IPS-18c (cell line): ENCODE data around the gene KRTAP10-7.
"Not testable (repeated sequence)": the region's sequence is repeated elsewhere in the genome, so short reads cannot be mapped to it uniquely, and the experiment has no call there.

Experiments used
- H3K4me3 ChIP-seq: 2 replicates; pipeline ENCODE4 v1.7.0; 2013; ENCODE audit warnings: low read depth, mild to moderate bottlenecking, low read length, moderate library complexity; ENCODE audit not compliant: insufficient read depth
- H3K9me3 ChIP-seq: one replicate; pipeline ENCODE4 v1.6.1; 2013; ENCODE audit warnings: mild to moderate bottlenecking, low read length, moderate library complexity; ENCODE audit not compliant: control insufficient read depth, insufficient read depth

Gene KRTAP10-7

DNA sequence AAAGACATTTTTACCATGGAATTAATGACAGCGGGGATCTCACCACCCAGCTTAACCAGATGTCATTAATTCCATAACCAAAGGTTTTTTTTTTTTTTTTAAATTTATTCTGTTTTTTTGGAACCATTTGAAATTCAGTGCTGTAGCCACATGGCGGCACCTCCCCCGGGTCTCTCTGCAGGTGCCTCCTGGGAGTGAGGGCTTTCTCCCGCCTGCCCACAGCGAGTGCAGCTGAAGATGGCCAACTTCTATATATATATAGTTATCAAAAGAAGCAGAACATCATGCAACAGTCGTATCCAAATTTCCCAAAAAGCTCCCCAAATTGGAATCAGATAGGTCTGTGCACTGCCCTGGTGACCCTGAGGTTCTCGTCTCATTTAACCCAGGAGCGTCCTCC is 15.1 kb downstream of the KRTAP10-7 start:
- Histone ChIP-seq H3K4me3 (no peak overlapping the region), H3K9me3 (peaks cover 5% of the 10 kb centered on the region)

DNA sequence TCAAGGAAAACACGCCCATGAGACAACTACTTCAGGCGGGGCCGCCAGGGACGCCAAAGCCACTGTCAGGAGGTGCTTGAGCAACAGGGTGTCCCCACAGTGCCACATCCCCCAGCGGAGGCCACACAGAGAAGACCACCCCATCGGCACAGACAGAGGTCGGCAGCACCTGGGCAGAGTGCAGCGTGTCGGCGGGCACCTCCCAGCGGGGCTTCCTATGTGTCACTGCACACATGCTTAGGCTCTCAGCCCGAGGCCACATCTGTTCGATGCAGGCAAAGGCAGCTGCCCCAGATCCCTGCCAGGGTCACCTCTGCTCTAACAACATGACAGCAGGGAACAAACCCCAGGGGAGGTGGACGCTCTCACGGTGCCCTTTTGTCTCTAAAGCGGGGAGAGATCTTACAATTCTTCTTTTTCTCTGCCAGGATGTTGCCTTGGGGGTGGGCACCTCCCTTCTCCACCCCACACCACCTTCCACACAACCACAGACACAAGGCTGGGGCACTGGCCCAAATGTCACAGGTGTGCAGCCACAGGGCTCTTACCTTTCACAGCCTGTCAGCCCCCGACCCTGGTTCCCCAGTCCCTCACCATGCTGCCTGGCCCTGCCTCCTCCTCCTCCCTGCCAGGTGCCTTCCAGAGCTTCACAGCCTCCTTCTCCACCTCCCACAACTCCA is 15.7 kb downstream of the KRTAP10-7 start:
- no peak overlapping the region for H3K4me3 ChIP-seq
- no peaks in the 10 kb centered on the region for H3K9me3 ChIP-seq

DNA sequence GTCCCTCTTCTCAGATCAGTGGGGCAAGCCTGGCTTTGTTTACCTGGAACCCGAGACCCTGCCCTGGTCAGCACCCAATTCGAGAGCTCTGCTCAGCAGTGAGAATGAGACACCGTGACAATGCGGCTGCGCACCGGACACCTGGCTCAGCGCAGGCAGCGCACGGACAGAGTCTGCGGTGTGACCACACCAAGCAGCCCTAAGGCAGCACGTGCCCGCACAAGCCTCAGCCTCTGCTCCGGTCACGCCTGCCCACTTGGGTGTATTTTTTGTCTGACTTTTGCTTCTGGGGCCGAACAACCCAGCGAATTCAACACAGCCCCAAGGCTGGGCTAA is 16.2 kb downstream of the KRTAP10-7 start:
- Histone ChIP-seq H3K4me3 (no peak overlapping the region), H3K9me3 (no peaks in the 10 kb centered on the region)

DNA sequence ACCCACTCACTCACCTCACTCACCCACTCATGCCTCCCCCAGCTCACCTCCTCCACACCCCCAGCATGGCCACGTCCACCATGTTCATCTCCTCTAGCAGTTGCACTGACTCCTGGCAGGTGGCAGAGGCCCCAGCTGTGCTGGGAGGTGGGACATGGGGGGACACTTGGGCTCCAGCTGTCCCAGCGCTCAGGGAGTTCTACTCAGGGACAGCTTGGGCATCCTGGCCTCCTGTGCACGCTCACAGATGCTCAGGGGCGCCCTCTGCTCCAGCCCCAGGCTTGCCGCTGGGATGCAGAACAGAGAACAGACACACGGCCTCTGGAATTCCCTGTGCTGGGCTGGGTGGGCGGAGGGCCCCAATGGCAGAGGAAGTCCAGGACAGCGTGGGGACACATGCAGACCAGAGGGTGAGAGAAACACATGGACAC is 16.7 kb downstream of the KRTAP10-7 start:
- H3K9me3 ChIP-seq: peaks cover 3% of the 10 kb centered on the region
- H3K4me3 ChIP-seq: no peak overlapping the region

DNA sequence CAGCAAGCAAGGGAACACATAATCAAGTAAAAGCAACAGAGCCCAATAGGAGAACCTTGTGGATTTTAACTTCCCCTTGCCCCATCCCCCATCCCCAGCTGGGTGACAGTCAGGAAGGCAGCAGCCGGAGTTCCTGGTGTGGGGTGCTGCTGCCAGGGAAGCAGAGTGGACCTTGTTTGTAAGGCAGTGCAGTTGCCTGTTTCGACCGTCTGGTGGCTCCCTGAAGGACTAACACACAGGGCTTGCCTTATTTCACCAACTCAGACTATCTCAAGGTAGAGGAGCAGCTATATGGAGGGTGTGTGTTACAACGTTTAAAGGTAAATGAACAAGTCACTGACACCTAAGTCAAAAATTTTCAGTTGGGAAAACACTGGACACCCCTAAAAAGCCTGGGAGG is 18.1 kb downstream of the KRTAP10-7 start:
- peaks cover 7% of the 10 kb centered on the region for H3K9me3 ChIP-seq
- no peak overlapping the region for H3K4me3 ChIP-seq

DNA sequence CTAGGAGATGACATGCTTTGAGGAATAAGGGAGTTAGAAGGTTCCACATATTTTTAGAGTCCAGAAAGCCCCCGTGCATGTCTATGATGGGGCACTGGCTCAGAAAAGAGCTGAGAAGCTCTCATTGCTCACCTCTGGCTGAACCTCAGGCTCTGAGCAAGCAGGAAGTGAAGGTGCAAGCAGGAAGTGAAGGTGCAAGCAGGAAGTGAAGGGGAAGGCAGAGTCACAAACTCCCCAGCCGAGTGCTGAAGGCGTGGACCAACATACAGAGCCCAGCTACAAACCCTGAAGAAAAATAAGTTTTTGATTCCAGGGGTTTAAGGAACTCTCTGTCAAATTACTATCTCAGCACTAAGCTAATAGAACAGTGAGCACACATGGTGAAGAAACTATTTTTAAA is 18.5 kb downstream of the KRTAP10-7 start:
- no peak overlapping the region for H3K4me3 ChIP-seq
- peaks cover 7% of the 10 kb centered on the region for H3K9me3 ChIP-seq

DNA sequence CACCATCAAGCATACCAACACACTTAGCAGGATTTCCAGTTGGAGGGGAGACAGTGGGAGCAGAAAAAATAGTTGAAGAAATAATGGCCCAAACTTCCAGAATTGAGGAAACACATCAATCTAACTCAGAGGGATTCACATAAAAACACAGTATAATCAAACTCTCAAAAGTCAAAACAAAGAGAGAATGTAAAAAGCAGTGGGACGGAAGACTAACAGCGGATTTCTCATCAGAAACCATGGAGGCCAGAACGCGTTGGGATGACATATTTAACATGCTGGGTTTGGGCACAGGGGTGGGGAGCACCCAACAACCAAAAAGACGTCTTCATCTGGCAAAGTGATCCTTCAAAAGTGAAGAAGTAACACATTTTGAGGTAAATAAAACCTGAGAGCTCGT is 19.5 kb downstream of the KRTAP10-7 start:
- Histone ChIP-seq H3K4me3 (no peak overlapping the region), H3K9me3 (peaks cover 7% of the 10 kb centered on the region)

DNA sequence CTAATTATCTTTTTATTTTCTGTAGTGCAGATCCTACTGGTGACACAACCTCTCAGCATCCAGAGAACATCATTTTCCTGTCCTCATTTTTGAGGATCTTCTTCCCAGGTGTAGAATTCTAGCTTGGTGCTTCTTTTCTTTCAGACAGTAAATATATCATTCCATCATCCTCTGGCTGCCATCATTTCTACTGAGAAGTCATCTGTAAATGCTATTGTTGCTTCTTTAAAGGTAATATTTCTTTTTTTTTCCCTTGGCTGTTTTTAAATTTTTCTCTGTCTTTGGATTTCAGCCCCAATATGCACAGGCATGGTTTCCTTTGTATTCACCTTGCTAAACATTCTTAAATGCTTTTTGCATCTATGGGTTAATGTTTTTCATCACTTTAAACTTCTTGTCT is 23.2 kb downstream of the KRTAP10-7 start:
- H3K9me3 ChIP-seq: peaks cover 7% of the 10 kb centered on the region
- no peak overlapping the region for H3K4me3 ChIP-seq

DNA sequence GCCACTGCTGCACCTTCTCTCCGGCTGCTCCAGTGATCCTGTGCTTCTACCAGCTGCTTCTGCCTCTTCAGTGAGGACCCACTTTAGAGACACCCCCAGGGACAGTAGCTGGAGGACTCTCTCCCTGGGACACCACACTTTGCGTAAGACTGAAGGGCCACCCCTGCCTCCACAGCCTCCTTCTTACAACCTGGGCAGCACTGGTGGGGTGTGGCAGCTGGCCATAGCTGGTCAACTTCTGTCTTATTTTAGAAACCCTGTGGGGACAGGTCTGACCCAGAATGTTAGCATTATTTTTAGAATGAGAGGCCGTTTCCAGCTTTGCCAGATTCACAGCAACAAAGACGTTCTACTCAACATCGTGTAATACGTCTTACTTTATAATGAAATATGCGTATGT is 25.4 kb downstream of the KRTAP10-7 start:
- H3K9me3 ChIP-seq: peaks cover 9% of the 10 kb centered on the region

DNA sequence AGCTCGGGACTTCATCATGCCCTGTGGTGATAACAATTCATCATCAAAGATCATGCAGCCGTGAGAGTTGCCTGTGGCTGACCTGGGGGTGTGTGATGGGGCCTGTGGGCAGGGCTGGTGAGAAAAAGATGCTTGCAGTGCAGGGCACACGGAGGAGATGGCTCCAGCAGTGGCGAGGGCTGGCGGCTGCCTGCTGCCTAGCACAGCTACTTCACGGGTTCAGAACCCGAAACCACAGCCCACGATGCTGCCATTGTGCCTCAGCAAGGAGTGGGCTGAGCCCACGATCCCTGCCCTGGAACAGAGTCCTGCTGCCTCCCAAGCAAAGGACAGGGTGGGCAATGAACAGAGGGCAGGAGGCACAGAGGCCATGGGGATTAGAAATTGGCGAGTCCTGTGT is 25.9 kb downstream of the KRTAP10-7 start:
- peaks cover 9% of the 10 kb centered on the region for H3K9me3 ChIP-seq
- H3K4me3 ChIP-seq: no peak overlapping the region

More for the DNA sequence above, 25.4 kb downstream of the KRTAP10-7 start:
- no peak overlapping the region for H3K4me3 ChIP-seq

DNA sequence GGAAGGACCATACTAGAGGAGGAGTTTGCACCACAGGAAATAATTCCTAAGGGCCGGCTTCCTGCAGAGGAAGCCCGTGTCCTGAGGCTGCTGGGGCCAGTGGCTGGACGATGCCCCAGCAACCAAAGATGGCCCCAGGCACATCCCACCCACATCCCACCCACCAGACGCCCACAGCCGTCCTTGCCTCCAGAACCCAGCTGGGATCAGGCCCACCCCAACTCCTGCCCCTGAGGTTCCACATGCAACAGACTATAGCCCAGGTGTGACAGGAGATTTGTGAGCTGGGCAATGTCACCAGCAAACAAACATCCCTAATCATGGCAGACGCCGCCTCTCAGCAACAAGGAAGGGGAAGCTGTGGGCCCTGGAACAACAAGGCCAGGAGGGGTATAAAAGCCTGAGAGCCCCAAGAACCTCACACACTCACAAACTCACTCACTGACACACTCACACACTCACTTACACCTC is 26.3 kb downstream of the KRTAP10-7 start, which contains the start of gene KRTAP10-9:
KRTAP10-9 (plus strand) TSS at position 421 of the 471 bp plus-strand sequence. CDS start 79 bp downstream, outside the sequence.
- Histone ChIP-seq H3K4me3 (no peak within 1 kb of the TSS), H3K9me3 (peaks cover 9% of the 10 kb centered on the region)

DNA sequence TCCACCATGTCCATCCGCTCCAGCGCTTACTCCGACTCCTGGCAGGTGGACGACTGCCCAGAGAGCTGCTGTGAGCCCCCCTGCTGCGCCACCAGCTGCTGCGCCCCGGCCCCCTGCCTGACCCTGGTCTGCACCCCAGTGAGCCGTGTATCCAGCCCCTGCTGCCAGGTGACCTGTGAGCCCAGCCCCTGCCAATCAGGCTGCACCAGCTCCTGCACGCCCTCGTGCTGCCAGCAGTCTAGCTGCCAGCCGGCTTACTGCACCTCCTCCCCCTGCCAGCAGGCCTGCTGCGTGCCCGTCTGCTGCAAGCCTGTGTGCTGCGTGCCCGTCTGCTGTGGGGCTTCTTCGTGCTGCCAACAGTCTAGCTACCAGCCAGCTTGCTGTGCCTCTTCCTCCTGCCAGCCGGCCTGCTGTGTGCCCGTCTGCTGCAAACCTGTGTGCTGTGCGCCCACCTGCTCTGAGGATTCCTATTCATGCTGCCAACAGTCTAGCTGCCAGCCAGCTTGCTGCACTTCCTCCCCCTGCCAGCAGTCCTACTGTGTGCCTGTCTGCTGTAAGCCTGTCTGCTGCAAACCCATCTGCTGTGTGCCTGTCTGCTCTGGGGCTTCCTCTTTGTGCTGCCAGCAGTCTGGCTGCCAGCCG is 26.9 kb downstream of the KRTAP10-7 start:
- H3K4me3 ChIP-seq, H3K9me3 ChIP-seq: not testable (repeated sequence)

DNA sequence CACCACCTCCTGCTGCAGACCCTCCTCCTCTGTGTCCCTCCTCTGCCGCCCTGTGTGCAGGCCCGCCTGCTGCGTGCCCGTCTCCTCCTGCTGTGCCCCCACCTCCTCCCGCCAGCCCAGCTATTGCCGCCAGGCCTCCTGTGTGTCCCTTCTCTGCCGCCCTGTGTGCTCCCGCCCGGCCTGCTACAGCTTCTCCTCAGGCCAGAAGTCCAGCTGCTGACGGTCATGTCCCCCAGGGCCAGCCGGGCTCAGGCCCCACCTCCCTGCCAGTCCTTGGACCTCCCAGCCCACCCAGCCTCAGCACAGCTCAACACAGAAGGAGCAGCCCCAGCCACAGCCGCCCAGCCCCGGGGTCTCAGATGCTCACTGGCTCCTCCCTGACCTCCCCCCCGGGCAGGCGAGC is 27.4 kb downstream of the KRTAP10-7 start:
- not testable (repeated sequence) for H3K9me3 ChIP-seq, H3K4me3 ChIP-seq

DNA sequence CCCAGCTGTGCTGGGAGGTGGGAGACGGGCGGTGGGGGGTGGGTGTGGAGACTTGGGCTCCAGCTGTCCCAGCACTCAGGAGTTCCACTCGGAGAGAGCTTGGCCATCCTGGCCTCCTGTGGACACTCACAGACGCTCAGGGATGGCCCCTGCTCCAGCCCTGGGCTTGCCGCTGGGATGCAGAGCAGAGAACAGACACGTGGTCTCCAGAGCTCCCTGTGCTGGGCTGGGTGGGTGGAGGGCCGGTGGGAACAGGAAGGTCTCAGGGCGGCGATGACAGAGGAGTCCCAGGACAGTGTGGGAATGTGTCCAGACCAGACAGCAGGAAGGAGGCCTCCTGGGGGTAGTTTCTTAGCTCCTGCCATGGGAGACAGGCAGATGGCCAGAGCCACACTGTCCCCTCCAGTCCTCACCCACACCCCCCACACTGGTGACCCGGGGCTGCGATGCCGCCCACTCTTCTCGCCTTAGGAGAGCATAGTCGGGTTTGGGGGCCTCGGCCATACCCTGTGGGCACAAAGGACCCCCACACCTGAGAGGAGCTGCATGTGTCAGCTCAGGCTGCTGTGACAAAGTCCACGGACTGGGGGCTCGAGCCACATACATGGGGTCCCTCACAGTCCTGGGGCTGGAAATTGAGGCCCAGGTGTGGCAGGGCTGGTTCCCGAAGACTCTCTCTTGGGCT is 28.5 kb downstream of the KRTAP10-7 start:
- Histone ChIP-seq H3K9me3 (peaks cover 2% of the 10 kb centered on the region), H3K4me3 (no peak overlapping the region)

DNA sequence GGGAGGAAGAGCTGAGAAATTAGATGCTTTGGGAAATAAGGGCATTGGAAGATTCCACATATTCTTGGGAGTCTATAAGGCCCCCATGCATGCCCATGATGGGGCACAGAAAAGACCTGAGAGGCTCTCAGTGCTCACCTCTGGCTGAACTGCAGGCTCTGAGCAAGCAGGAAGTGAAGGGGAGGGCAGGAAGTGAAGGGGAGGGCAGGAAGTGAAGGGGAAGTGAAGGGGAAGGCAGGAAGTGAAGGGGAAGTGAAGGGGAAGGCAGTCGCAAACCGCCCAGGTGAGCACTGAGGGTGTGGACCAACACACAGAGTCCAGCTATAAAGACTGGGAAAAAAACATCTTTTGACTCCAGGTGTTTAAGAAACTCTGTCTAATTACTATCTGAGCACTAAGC is 30.0 kb downstream of the KRTAP10-7 start:
- H3K9me3 ChIP-seq: peaks cover 2% of the 10 kb centered on the region
- H3K4me3 ChIP-seq: no peak overlapping the region

DNA sequence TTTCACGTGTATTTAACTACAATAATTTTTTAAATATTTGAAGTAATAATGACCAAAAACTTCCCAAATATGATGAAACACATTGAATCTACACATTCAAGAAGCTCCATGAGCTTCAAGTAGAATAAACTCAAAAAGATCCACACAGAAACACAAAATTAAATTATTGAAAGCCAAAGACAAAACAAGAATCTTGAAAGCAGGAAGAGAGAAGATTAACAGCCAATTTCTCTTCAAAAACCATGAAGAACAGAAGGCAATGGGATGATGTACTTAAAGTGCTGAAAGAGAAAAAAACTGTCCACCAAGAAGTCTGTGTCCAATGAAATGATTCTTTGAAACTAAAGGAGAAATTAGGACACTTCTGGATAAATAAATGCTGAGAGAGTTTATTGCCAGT is 31.7 kb downstream of the KRTAP10-7 start:
- Histone ChIP-seq H3K9me3 (peaks cover 2% of the 10 kb centered on the region), H3K4me3 (no peak overlapping the region)

DNA sequence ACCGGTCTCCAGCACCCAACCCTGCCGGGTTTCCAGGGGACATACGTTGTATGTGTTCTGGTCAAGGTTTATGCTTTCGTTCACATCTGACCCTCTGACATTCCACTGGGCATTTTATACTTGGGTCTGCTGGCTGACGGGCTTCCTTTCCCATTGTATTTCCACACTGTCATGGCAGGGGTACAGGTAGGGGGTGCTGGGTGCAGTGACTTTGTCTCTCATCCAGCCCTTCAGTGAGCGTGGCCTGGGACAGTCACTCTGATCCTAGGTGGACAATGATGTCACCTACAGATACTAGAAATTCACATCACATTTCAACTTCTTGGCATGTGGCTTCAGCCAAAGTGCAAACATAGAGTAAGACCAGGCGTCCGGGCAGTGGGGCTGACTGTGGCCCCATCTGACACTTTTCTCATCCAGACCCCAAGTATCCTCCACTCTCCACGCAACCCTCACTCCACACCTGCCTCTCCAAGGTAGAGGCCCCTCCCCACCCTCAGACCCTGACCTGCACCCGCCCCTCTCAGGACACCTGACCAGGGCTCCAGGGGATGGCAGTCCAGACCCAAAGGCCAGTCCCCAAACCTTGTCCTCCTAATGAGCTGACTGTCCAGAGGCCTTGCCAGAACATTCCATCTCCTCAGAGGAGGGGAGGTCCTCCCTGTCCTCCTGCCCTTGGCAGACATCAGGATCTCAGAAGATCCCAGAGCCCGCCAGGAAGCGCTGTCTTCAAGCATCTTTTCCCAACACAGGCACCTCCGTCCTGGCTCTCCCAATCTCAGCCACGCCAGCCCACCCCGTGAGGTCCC is 36.0 kb downstream of the KRTAP10-7 start:
- Histone ChIP-seq H3K9me3 (no peaks in the 10 kb centered on the region), H3K4me3 (no peak overlapping the region)
